Measurements from ENCODE around the gene MCM10. TPM values are rescaled to one million over a fixed set of nuclear protein-coding genes. Genes with fewer than 3 reads are reported as not detected.

MCM10 gene
- total RNA-seq (2021; ENCODE audit: unreplicated experiment), result 22.8 TPM
- 5.2 TPM for polyA plus RNA-seq (2012; ENCODE audit: insufficient read length)
- percentile 68 among the genes with signal in this experiment for Bru-seq, nascent RNA
- percentile 72 among the genes with signal in this experiment for BruChase-seq, experiment 1, labeled RNA remaining after a 2-hour chase
- percentile 70 among the genes with signal in this experiment for BruChase-seq, experiment 2, labeled RNA remaining after a 6-hour chase
- long read RNA-seq, full-length matches to known transcripts, result 26 of 45 reads
- long read RNA-seq, partial matches to known transcripts, result 14 of 45 reads
- long read RNA-seq, other reads (novel, unspliced or antisense), result 5 of 45 reads

GRCh38 chr10:13160934-13161856, at the start of gene MCM10:
Gene MCM10 (plus strand): TSS chr10:13161558. CDS start chr10:13164203, 2,645 bp downstream.
- peaks cover 9% of the 10 kb centered on the region; the same call in 1 of the 2 replicates for H3K4me1 ChIP-seq (ENCODE audit: control insufficient read depth, insufficient read depth, low read length)
- peak; percentile 100 for ATAC-seq
- peak within 1 kb of the TSS; percentile 69 to 81 for H3K4me3 ChIP-seq (ENCODE audit: low read depth in 2 of 2, low read length in 2 of 2)
- peak within 1 kb of the TSS; percentile 83 for H3K27ac ChIP-seq (ENCODE audit: low read length)
- no peaks in the 10 kb centered on the region for H3K27me3 ChIP-seq (ENCODE audit: control insufficient read depth, insufficient read depth, low read length)
- intact Hi-C loops (cut with micrococcal nuclease; ENCODE audit: unreplicated experiment) (loop anchor here (2.0 kb wide), 1 partner anchor 140 kb away; the partner anchor contains the start of gene PHYH), in situ Hi-C loops (cut with HindIII; ENCODE audit: low pct_unique_long_range_greater_than_20kb, low sequenced_read_pairs) (no loop called here)
- TF ChIP-seq REST (IDR thresholded peaks at IDR 0.05; ENCODE audit: insufficient read depth in 1 of 2, low read depth in 2 of 2, low read length in 1 of 2) (no peak), SIN3A (IDR thresholded peaks at IDR 0.05; ENCODE audit: borderline replicate concordance, insufficient read depth, low read depth, low read length) (peak; percentile 99; the same call in 1 of the 2 replicates), CTCF (IDR thresholded peaks at IDR 0.05) (peak; percentile 86), TCF7L2 (IDR thresholded peaks at IDR 0.05; ENCODE audit: low read depth, low read length) (0 out of 2 replicates have a peak, but pooled peaks have one; percentile 25), POLR2AphosphoS5 (IDR thresholded peaks at IDR 0.05; ENCODE audit: low read depth, low read length) (no peak)
- H3K36me3 ChIP-seq (ENCODE audit: control insufficient read depth, insufficient read depth, low read length), result no peaks in the 10 kb centered on the region; the same call in none of the 2 replicates
- no TSS peak for BruUV-seq (replicated peaks)
- ChIA-PET POLR2A (interaction anchor here (0.6 to 1.2 kb wide), 2 partner anchors 140 to 141 kb away, joined by 3 read pairs; no protein-coding TSS in a partner anchor), CTCF (interaction anchor here (0.9 kb wide), 1 partner anchor 141 kb away, joined by 5 read pairs; no protein-coding TSS in a partner anchor)
- peak; percentile 92 for DNase-seq (ENCODE audit: low read depth, low spot score)
- H3K9me3 ChIP-seq (ENCODE audit: control insufficient read depth, insufficient read depth, low read depth, low read length), result no peaks in the 10 kb centered on the region

GRCh38 chr10:13113544-13113943, 47.8 kb upstream of the MCM10 start:
- H3K9me3 ChIP-seq (ENCODE audit: control insufficient read depth, insufficient read depth, low read depth, low read length), result no peaks in the 10 kb centered on the region
- intact Hi-C loops (cut with micrococcal nuclease; ENCODE audit: unreplicated experiment) (no loop called here), in situ Hi-C loops (cut with HindIII; ENCODE audit: low pct_unique_long_range_greater_than_20kb, low sequenced_read_pairs) (no loop called here)
- no peaks in the 10 kb centered on the region for H3K27me3 ChIP-seq (ENCODE audit: control insufficient read depth, insufficient read depth, low read length)
- no peak overlapping the region for H3K4me3 ChIP-seq (ENCODE audit: low read depth in 2 of 2, low read length in 2 of 2)
- ATAC-seq (no peak; the same call in 1 of the 2 replicates), DNase-seq (ENCODE audit: low read depth, low spot score) (no peak)
- ChIA-PET CTCF (no interaction called here), POLR2A (no interaction called here)
- BruUV-seq (replicated peaks), result no TSS peak
- TF ChIP-seq SIN3A (IDR thresholded peaks at IDR 0.05; ENCODE audit: borderline replicate concordance, insufficient read depth, low read depth, low read length) (no peak), CTCF (IDR thresholded peaks at IDR 0.05) (no peak), POLR2AphosphoS5 (IDR thresholded peaks at IDR 0.05; ENCODE audit: low read depth, low read length) (no peak), REST (IDR thresholded peaks at IDR 0.05; ENCODE audit: insufficient read depth in 1 of 2, low read depth in 2 of 2, low read length in 1 of 2) (no peak)
- H3K27ac ChIP-seq (ENCODE audit: low read length), result no peak overlapping the region
- peaks cover 9% of the 10 kb centered on the region for H3K36me3 ChIP-seq (ENCODE audit: control insufficient read depth, insufficient read depth, low read length)
- H3K4me1 ChIP-seq (ENCODE audit: control insufficient read depth, insufficient read depth, low read length), result no peaks in the 10 kb centered on the region

All from Panc1 (cell line).